WTC11 (cell line): Measurements from ENCODE around the gene RAB7A. TPM values are rescaled to one million over a fixed set of nuclear protein-coding genes. Genes with fewer than 3 reads are reported as not detected.

Experiments
- ATAC-seq: fragments of 200-7000 bp; cut with Tn5 transposase; 2 replicates; pipeline ENCODE4 v1.10.0; 2021; ENCODE audit warnings: mild to moderate bottlenecking, moderate library complexity
- CTCF ChIA-PET: fragments of 300-600 bp; sonication (Branson Sonifier 250); formaldehyde crosslinking; loops from one replicate; lab custom pipeline; 2021; ENCODE audit warnings: antibody characterized with exemption; lab: Charles Lee
- POLR2A ChIA-PET: fragments of 350-600 bp; sonication (Branson Sonifier 250); formaldehyde crosslinking; loops from one replicate; lab custom pipeline; 2021; ENCODE audit warnings: antibody characterized with exemption; lab: Charles Lee
- DNase-seq: peaks from one replicate; pipeline ENCODE4 v3.0.0; 2021; ENCODE audit warnings: low spot score
- H3K27ac Mint-ChIP-seq: 2 replicates; pipeline ENCODE4 v1.8.0; 2021; ENCODE audit warnings: mixed read lengths
- H3K27me3 Mint-ChIP-seq: 2 replicates; pipeline ENCODE4 v1.8.0; 2021; ENCODE audit warnings: low read depth, mild to moderate bottlenecking, moderate library complexity, mixed read lengths
- H3K36me3 Mint-ChIP-seq: 2 replicates; pipeline ENCODE4 v1.8.0; 2021; ENCODE audit warnings: mixed read lengths
- H3K4me1 Mint-ChIP-seq: 2 replicates; pipeline ENCODE4 v1.8.0; 2022; ENCODE audit warnings: mixed read lengths
- H3K4me3 Mint-ChIP-seq: 2 replicates; pipeline ENCODE4 v1.8.0; 2021; ENCODE audit warnings: mild to moderate bottlenecking, moderate library complexity, mixed read lengths
- H3K9me3 Mint-ChIP-seq: 2 replicates; pipeline ENCODE4 v1.8.0; 2021; ENCODE audit warnings: mixed read lengths
- CREB1 ChIP-seq: sonication (generic); formaldehyde crosslinking; IDR thresholded peaks from 2 replicates; pipeline ENCODE4 v1.8.0; 2023; ENCODE audit warnings: mild to moderate bottlenecking, missing genetic modification reagents
- CREM ChIP-seq: sonication (generic); formaldehyde crosslinking; IDR thresholded peaks from 2 replicates; pipeline ENCODE4 v1.8.1; 2022; ENCODE audit warnings: mild to moderate bottlenecking, missing genetic modification reagents, moderate library complexity
- E2F1 ChIP-seq: sonication (generic); formaldehyde crosslinking; IDR thresholded peaks from 2 replicates; pipeline ENCODE4 v1.8.0; 2022; ENCODE audit warnings: mild to moderate bottlenecking, missing genetic modification reagents
- E2F4 ChIP-seq: sonication (generic); formaldehyde crosslinking; IDR thresholded peaks from 2 replicates; pipeline ENCODE4 v1.8.1; 2022; ENCODE audit warnings: low read depth, mild to moderate bottlenecking, moderate library complexity, missing genetic modification reagents, borderline replicate concordance
- FOXK1 ChIP-seq: sonication (generic); formaldehyde crosslinking; IDR thresholded peaks from 2 replicates; pipeline ENCODE4 v1.8.0; 2022; ENCODE audit warnings: mild to moderate bottlenecking, moderate library complexity, missing genetic modification reagents
- GTF2I ChIP-seq: fragments of 250-450 bp; sonication (Bioruptor Pico); conservative IDR thresholded peaks from 2 replicates; pipeline ENCODE4 v1.4.0; 2021; ENCODE audit warnings: mild to moderate bottlenecking
- HMGXB4 ChIP-seq: sonication (generic); formaldehyde crosslinking; IDR thresholded peaks from 2 replicates; pipeline ENCODE4 v1.8.1; 2023; ENCODE audit warnings: mild to moderate bottlenecking, moderate library complexity, missing genetic modification reagents
- STAT6 ChIP-seq: sonication (generic); formaldehyde crosslinking; conservative IDR thresholded peaks from 2 replicates; pipeline ENCODE4 v1.8.1; 2023; ENCODE audit warnings: mild to moderate bottlenecking, low read depth, missing genetic modification reagents, moderate library complexity
- TEAD4 ChIP-seq: sonication (generic); formaldehyde crosslinking; IDR thresholded peaks from 2 replicates; pipeline ENCODE4 v1.8.0; 2022; ENCODE audit warnings: mild to moderate bottlenecking, missing genetic modification reagents
- ZBTB21 ChIP-seq: sonication (generic); formaldehyde crosslinking; IDR thresholded peaks from 2 replicates; pipeline ENCODE4 v1.8.1; 2023; ENCODE audit warnings: mild to moderate bottlenecking, missing genetic modification reagents, borderline replicate concordance
- ZBTB43 ChIP-seq: sonication (generic); formaldehyde crosslinking; IDR thresholded peaks from 2 replicates; pipeline ENCODE4 v1.8.1; 2023; ENCODE audit warnings: mild to moderate bottlenecking, missing genetic modification reagents
- ZNF425 ChIP-seq: fragments of 250-450 bp; sonication (Bioruptor Pico); conservative IDR thresholded peaks from 2 replicates; pipeline ENCODE4 v1.9.0; 2021; ENCODE audit warnings: mild to moderate bottlenecking
- ZNF512 ChIP-seq: sonication (generic); formaldehyde crosslinking; IDR thresholded peaks from 2 replicates; pipeline ENCODE4 v1.8.1; 2022; ENCODE audit warnings: missing genetic modification reagents, borderline replicate concordance
- ZNF532 ChIP-seq: fragments of 250-450 bp; sonication (Bioruptor Pico); IDR thresholded peaks from 2 replicates; pipeline ENCODE4 v1.9.0; 2021; ENCODE audit warnings: mild to moderate bottlenecking, borderline replicate concordance
- total RNA-seq: library from RNA; stranded (reverse); gene quantifications from 3 replicates; pipeline ENCODE4 v1.2.3, GENCODE V29; 2021

Gene RAB7A
- total RNA-seq, 1 experiment from 2014 or later: 184 TPM

- no peak for TF ChIP-seq STAT6 (CRISPR knock-in tag)
- TF ChIP-seq ZBTB43: no peak
- no peak for TF ChIP-seq ZNF512 (CRISPR knock-in tag)
- no peak for TF ChIP-seq FOXK1 (CRISPR knock-in tag)
Measured at GRCh38 chr3:128735884-128736283, 9.9 kb downstream of the RAB7A start (continued).

GRCh38 chr3:128736601-128737000 is 10.6 kb downstream of the RAB7A start:
- Mint-ChIP-seq H3K4me3 (no peak overlapping the region), H3K27ac (no peak overlapping the region), H3K4me1 (peaks cover 27% of the 10 kb centered on the region), H3K36me3 (peaks cover 27% of the 10 kb centered on the region), H3K27me3 (no peaks in the 10 kb centered on the region), H3K9me3 (peaks cover 9% of the 10 kb centered on the region)
- ATAC-seq (no peak), DNase-seq (no peak)
- POLR2A ChIA-PET: no interaction called here
- CTCF ChIA-PET: interaction anchor here (1.8 kb wide), 1 partner anchor 9 kb away, joined by 8 read pairs; no protein-coding TSS in a partner anchor
- TF ChIP-seq ZBTB21 (CRISPR knock-in tag) (no peak), HMGXB4 (CRISPR knock-in tag) (no peak), ZNF425 (CRISPR knock-in tag) (no peak), E2F4 (CRISPR knock-in tag) (no peak), STAT6 (CRISPR knock-in tag) (no peak), CREM (CRISPR knock-in tag) (no peak), GTF2I (CRISPR knock-in tag) (no peak), CREB1 (no peak), E2F1 (CRISPR knock-in tag) (no peak), TEAD4 (CRISPR knock-in tag) (no peak), ZNF532 (no peak)
